Measurements from ENCODE around the gene ZNF700.

DNA sequence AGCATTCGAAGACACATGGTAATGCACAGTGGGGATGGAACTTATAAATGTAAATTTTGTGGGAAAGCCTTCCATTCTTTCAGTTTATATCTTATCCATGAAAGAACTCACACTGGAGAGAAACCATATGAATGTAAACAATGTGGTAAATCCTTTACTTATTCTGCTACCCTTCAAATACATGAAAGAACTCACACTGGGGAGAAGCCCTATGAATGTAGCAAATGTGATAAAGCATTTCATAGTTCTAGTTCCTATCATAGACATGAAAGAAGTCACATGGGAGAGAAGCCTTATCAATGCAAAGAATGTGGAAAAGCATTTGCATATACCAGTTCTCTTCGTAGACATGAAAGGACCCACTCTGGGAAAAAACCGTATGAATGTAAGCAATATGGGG lies 23.7 kb downstream of the ZNF700 start:
- no peak for TF ChIP-seq CTCF (IDR thresholded peaks at IDR 0.05)
- TF ChIP-seq POLR2A (IDR thresholded peaks at IDR 0.05), result no peak
